ENCODE measurements around the gene STAM2. TPM values are rescaled to one million over a fixed set of nuclear protein-coding genes. Genes with fewer than 3 reads are reported as not detected.

The STAM2 gene
- total RNA-seq, 1 donor from 2014 or later, result 27.5 TPM

DNA sequence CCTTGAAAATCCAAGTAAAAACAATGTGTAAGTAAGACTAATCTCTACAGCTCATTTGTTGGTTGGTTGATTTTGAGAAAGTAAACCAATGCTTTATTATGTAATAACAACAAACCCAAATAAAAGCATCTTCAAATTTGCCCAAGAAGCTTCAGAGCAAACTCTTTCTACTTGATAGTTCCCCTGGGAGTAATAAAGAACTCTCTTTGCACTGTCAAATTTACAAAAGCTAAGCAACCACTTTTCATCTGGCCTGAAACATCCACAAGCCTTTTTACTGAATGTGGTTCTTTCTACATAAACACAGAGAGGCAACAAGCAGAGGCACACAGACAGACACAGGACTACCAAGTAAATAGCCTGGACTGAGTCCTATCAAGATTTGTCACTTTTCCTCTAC, 47.9 kb downstream of the STAM2 start:
- Histone ChIP-seq H3K27ac (no peak overlapping the region), H3K4me3 (no peak overlapping the region), H3K9me3 (no peaks in the 10 kb centered on the region), H3K4me1 (no peaks in the 10 kb centered on the region), H3K27me3 (no peaks in the 10 kb centered on the region), H3K36me3 (peaks cover 0 to 11% of the 10 kb centered on the region in 2 donors)
- intact Hi-C loops (cut with DNase I), result no loop called here
- TF ChIP-seq POLR2A (IDR thresholded peaks at IDR 0.05) (no peak), POLR2AphosphoS5 (IDR thresholded peaks at IDR 0.05; ENCODE audit: insufficient read depth in 1 of 2, low read depth in 1 of 2) (no peak)
- TF ChIP-seq, protein P1, sequence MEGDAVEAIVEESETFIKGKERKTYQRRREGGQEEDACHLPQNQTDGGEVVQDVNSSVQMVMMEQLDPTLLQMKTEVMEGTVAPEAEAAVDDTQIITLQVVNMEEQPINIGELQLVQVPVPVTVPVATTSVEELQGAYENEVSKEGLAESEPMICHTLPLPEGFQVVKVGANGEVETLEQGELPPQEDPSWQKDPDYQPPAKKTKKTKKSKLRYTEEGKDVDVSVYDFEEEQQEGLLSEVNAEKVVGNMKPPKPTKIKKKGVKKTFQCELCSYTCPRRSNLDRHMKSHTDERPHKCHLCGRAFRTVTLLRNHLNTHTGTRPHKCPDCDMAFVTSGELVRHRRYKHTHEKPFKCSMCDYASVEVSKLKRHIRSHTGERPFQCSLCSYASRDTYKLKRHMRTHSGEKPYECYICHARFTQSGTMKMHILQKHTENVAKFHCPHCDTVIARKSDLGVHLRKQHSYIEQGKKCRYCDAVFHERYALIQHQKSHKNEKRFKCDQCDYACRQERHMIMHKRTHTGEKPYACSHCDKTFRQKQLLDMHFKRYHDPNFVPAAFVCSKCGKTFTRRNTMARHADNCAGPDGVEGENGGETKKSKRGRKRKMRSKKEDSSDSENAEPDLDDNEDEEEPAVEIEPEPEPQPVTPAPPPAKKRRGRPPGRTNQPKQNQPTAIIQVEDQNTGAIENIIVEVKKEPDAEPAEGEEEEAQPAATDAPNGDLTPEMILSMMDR (IDR thresholded peaks at IDR 0.05), result no peak
- DNase-seq (ENCODE audit: extremely low spot score in 2 of 2), result no peak

DNA sequence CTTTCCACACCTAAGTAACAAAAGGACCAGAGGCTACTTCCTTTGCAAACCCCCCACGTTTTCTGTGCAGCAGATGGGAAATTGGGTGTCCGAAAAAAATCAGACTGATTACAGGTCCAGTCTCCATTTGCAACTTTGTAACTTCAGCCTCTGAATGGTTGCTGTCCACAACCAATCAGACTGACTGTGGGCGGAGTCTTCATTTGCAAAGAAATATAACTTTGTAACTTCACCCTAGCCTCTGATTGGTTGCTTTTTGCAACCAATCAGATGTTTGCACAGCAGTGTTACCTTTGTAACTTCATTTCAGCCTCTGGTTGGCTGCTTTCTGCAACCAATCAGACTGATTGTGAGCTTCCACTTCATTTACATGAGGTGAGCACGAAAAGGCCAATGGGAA, 48.9 kb downstream of the STAM2 start:
- no peak for TF ChIP-seq POLR2AphosphoS5 (IDR thresholded peaks at IDR 0.05; ENCODE audit: insufficient read depth in 1 of 2, low read depth in 1 of 2)
- TF ChIP-seq, protein P1 (IDR thresholded peaks at IDR 0.05), result no peak
- Histone ChIP-seq H3K4me1 (no peaks in the 10 kb centered on the region), H3K27ac (no peak overlapping the region), H3K36me3 (peaks cover 0 to 11% of the 10 kb centered on the region in 2 donors), H3K9me3 (no peaks in the 10 kb centered on the region), H3K27me3 (no peaks in the 10 kb centered on the region), H3K4me3 (no peak overlapping the region)
- intact Hi-C loops (cut with DNase I), result no loop called here
- DNase-seq (ENCODE audit: extremely low spot score in 2 of 2), result no peak

DNA sequence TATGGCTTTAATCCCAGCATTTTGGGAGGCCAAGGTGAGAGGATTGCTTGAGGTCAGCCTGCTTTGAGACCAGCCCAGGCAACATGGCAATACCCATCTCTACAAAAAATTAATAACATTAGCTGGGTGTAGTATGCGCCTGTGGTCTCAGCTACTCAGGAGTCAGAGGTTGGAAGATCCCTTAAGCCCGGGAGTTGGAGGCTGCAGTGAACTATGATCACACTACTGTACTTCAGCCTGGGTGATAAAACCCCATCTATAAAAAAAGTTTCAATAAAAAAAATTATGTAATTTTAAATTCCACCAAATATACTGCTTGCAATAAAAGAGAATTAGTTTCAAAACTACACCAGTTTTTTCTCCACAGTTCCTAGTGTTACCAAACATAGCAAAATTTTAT, 53.4 kb downstream of the STAM2 start:
- H3K4me3 ChIP-seq, result no peak overlapping the region
- no peaks in the 10 kb centered on the region for H3K4me1 ChIP-seq
- TF ChIP-seq, protein P1 (IDR thresholded peaks at IDR 0.05), result no peak
- TF ChIP-seq POLR2A (IDR thresholded peaks at IDR 0.05) (no peak), POLR2AphosphoS5 (IDR thresholded peaks at IDR 0.05; ENCODE audit: insufficient read depth in 1 of 2, low read depth in 1 of 2) (no peak)
- DNase-seq (ENCODE audit: extremely low spot score in 2 of 2), result no peak
- intact Hi-C loops (cut with DNase I), result no loop called here
- H3K27ac ChIP-seq, result no peak overlapping the region
- no peaks in the 10 kb centered on the region for H3K27me3 ChIP-seq
- H3K36me3 ChIP-seq, result peaks cover 0 to 16% of the 10 kb centered on the region in 2 donors
- no peaks in the 10 kb centered on the region for H3K9me3 ChIP-seq

DNA sequence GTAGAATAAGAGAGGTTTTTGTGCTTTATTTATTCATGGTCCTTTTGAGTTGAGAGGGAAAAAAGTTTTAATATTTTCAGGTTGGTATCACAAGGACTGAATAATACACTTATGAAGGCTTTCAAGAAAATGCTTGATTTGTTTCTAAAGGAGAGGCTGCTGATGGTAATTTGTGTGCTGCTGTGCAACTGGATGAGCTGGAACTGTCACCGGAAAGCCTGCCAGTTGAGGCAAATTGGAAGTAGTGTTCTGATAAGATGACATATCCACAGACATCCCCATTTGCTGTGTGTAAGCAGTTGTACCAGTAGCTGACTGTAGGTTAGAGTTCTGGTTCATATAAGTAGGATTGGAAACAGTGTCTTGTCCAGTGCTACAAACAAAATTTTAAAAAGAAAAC, 55.1 kb downstream of the STAM2 start:
- no peak for DNase-seq (ENCODE audit: extremely low spot score in 2 of 2)

DNA sequence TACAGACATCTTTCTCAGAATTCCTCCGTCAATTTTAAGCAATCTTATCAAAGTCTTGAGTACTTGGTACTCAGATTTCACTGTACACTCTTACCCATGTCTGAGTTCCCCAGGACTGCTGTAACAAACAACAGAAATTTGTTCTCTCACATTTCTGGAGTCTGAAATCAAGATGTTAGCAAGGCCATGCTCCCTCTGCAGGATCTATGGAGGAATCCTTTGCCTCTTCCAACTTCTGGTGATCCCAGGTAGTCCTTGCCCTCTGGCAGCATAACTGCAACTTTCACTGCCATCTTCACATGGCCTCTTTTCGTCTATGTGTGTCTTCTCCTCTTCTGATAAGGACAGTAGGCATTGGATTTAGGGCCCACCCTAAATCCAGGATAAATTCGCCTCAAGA, 59.6 kb downstream of the STAM2 start:
- intact Hi-C loops (cut with DNase I), result no loop called here
- DNase-seq (ENCODE audit: extremely low spot score in 2 of 2), result no peak
- no peak overlapping the region for H3K27ac ChIP-seq
- H3K4me1 ChIP-seq, result no peaks in the 10 kb centered on the region
- H3K36me3 ChIP-seq, result peaks cover 0 to 16% of the 10 kb centered on the region in 2 donors
- H3K27me3 ChIP-seq, result no peaks in the 10 kb centered on the region
- TF ChIP-seq POLR2A (IDR thresholded peaks at IDR 0.05), result no peak
- TF ChIP-seq, protein P1 (IDR thresholded peaks at IDR 0.05), result no peak
- no peak for TF ChIP-seq POLR2AphosphoS5 (IDR thresholded peaks at IDR 0.05; ENCODE audit: insufficient read depth in 1 of 2, low read depth in 1 of 2)
- H3K9me3 ChIP-seq, result no peaks in the 10 kb centered on the region
- H3K4me3 ChIP-seq, result no peak overlapping the region

More for the DNA sequence above, 55.1 kb downstream of the STAM2 start:
- H3K4me3 ChIP-seq, result no peak overlapping the region
- no peaks in the 10 kb centered on the region for H3K9me3 ChIP-seq
- peaks cover 0 to 16% of the 10 kb centered on the region in 2 donors for H3K36me3 ChIP-seq
- H3K4me1 ChIP-seq, result no peaks in the 10 kb centered on the region
- intact Hi-C loops (cut with DNase I), result no loop called here
- no peak for TF ChIP-seq POLR2A (IDR thresholded peaks at IDR 0.05)
- TF ChIP-seq POLR2AphosphoS5 (IDR thresholded peaks at IDR 0.05; ENCODE audit: insufficient read depth in 1 of 2, low read depth in 1 of 2), result no peak
- TF ChIP-seq, protein P1 (IDR thresholded peaks at IDR 0.05), result no peak
- no peak overlapping the region for H3K27ac ChIP-seq
- no peaks in the 10 kb centered on the region for H3K27me3 ChIP-seq

All from vagina (tissue), 2 donors.